ENCODE measurements around the gene CEP135. TPM values are rescaled to one million over a fixed set of nuclear protein-coding genes. Genes with fewer than 3 reads are reported as not detected.
A peak's percentile ranks its signal among the peaks of the same experiment; 100 is the strongest.

Gene CEP135
- polyA plus RNA-seq, 1 of the 3 experiments (the other 2 are of a cell fraction) = 1.6 TPM

- Histone ChIP-seq H3K27me3 (ENCODE audit: insufficient read depth) (no peaks in the 10 kb centered on the region), H4K20me1 (ENCODE audit: insufficient read depth) (no peaks in the 10 kb centered on the region), H3K9ac (no peak overlapping the region), H3F3A (replicated peaks; ENCODE audit: insufficient read depth) (peaks cover 8% of the 10 kb centered on the region), H2AFZ (ENCODE audit: low read depth) (no peak overlapping the region; the same call in 1 of the 2 replicates), H3K9me2 (no peaks in the 10 kb centered on the region), H3K27ac (ENCODE audit: low read depth in 2 of 2, low read length in 1 of 2) (peak overlapping the region in 1 of 2 experiments; percentile 31; a peak in 1 of 4 replicates), H3K4me3 (ENCODE audit: low read depth in 2 of 2, low read length in 1 of 2) (no peak overlapping the region), H3K4me1 (ENCODE audit: control insufficient read depth in 1 of 2, insufficient read depth in 2 of 2, low read depth in 1 of 2, low read length in 1 of 2) (peaks cover 7 to 11% of the 10 kb centered on the region in 2 experiments; a peak in 1 of 4 replicates), H3K9me3 (no peaks in the 10 kb centered on the region), H3K79me2 (ENCODE audit: insufficient read depth) (no peaks in the 10 kb centered on the region), H3K4me2 (peak overlapping the region; percentile 32; the same call in 1 of the 2 replicates), H3K36me3 (replicated peaks in 1 of 2; ENCODE audit: control insufficient read depth in 1 of 2, insufficient read depth in 2 of 2, low read length in 1 of 2) (peaks cover 17 to 29% of the 10 kb centered on the region in 2 experiments)
- WGBS (ENCODE audit: low lambda C conversion rate) = 66% methylated on average over 3 of the region's 3 CpGs
- ChIA-PET CTCF (no interaction called here), POLR2A (no interaction called here)
- TF ChIP-seq TCF12 (IDR thresholded peaks at IDR 0.05) = no peak
- no peak for TF ChIP-seq SIN3A (IDR thresholded peaks at IDR 0.05; ENCODE audit: borderline replicate concordance, low read depth, low read length)
- TF ChIP-seq FOXM1 (IDR thresholded peaks at IDR 0.05; ENCODE audit: low read depth) = no peak
- no peak for DNase-seq
These were observed 41.8 kb upstream of the CEP135 start for GRCh38 chr4:55906989-55907388.

GRCh38 chr4:55907469-55907868, 41.3 kb upstream of the CEP135 start:
- DNase-seq = no peak
- Histone ChIP-seq H3K4me2 (peak overlapping the region; percentile 32; the same call in 1 of the 2 replicates), H3K9ac (no peak overlapping the region), H3K4me1 (ENCODE audit: control insufficient read depth in 1 of 2, insufficient read depth in 2 of 2, low read depth in 1 of 2, low read length in 1 of 2) (peaks cover 7 to 11% of the 10 kb centered on the region in 2 experiments; a peak in 1 of 4 replicates), H3K27ac (ENCODE audit: low read depth in 2 of 2, low read length in 1 of 2) (no peak overlapping the region; a peak in 1 of 4 replicates), H4K20me1 (ENCODE audit: insufficient read depth) (no peaks in the 10 kb centered on the region), H3F3A (replicated peaks; ENCODE audit: insufficient read depth) (peaks cover 8% of the 10 kb centered on the region), H3K79me2 (ENCODE audit: insufficient read depth) (no peaks in the 10 kb centered on the region), H3K36me3 (replicated peaks in 1 of 2; ENCODE audit: control insufficient read depth in 1 of 2, insufficient read depth in 2 of 2, low read length in 1 of 2) (peaks cover 13 to 24% of the 10 kb centered on the region in 2 experiments), H3K9me2 (no peaks in the 10 kb centered on the region), H2AFZ (ENCODE audit: low read depth) (no peak overlapping the region; the same call in 1 of the 2 replicates), H3K4me3 (ENCODE audit: low read depth in 2 of 2, low read length in 1 of 2) (no peak overlapping the region), H3K27me3 (ENCODE audit: insufficient read depth) (no peaks in the 10 kb centered on the region), H3K9me3 (no peaks in the 10 kb centered on the region)
- POLR2A ChIA-PET = no interaction called here
- no peak for TF ChIP-seq RCOR1 (IDR thresholded peaks at IDR 0.05; ENCODE audit: low read length)
- no peak for TF ChIP-seq YY1 (IDR thresholded peaks at IDR 0.05; ENCODE audit: low read depth)
- TF ChIP-seq CTCF (IDR thresholded peaks at IDR 0.05) = no peak
- TF ChIP-seq FOXJ3 (CRISPR knock-in tag; IDR thresholded peaks at IDR 0.05) = no peak
- no peak for TF ChIP-seq RXRA (IDR thresholded peaks at IDR 0.05; ENCODE audit: borderline replicate concordance, low read depth)
- no peak for TF ChIP-seq IRF3 (IDR thresholded peaks at IDR 0.05; ENCODE audit: low read depth, low read length)
- TF ChIP-seq POLR2AphosphoS5 (IDR thresholded peaks at IDR 0.05; ENCODE audit: low read depth, low read length) = no peak
- no peak for TF ChIP-seq GATA2 (CRISPR knock-in tag; IDR thresholded peaks at IDR 0.05)
- TF ChIP-seq RFX5 (IDR thresholded peaks at IDR 0.05; ENCODE audit: low read length) = no peak
- TF ChIP-seq EZH2phosphoT487 (IDR thresholded peaks at IDR 0.05; ENCODE audit: borderline replicate concordance, low read depth) = no peak
- CTCF ChIA-PET = no interaction called here

All from SK-N-SH (cell line).